ENCODE results near the gene NCR2. TPM values are rescaled to one million over a fixed set of nuclear protein-coding genes. Genes with fewer than 3 reads are reported as not detected.

NCR2 gene
- total and polyA plus RNA-seq, 7 donors, result not detected

DNA sequence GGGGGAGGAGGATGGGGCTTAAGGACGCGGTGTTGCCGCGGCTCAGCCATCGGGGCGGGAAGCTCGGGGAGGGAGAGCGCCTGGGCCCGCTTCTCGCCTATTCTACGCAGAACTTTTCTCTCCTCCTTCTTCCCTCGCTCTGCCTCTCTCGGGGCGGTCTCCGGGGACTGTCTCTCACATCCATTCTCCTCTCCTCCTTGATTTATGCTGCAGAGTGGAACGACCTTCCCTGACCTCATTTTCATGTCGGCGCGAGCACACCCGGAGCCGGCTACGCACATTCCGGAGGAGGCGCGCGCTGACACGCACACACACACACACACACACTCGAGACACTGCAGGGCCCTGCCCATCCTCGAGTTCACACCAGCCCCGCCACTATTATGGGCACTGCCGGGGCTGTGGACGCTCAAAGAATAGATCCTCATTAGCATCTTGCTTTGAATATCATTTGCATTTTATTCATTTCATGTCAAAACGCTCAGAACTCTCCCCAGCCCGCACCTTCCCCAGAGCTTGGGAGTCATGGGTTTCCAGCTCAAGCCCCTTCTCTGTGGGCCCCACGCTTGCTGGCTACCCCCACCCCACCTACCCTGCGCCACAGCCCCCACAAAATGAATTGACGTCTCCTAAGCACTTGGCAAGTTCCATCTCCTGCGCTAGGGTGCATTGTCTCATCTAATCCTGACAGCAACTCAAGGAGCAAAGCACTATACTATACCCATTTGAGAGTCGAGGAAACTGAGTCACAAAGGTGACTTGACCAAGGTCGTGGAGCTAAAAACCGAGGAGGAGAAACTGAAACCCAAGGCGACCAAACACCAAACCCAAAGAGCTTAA lies 36.8 kb downstream of the NCR2 start:
- peaks cover 16% of the 10 kb centered on the region for H3K4me1 ChIP-seq
- 1 to 4% (median 1%) methylated on average over 37 to 42 of the region's 42 CpGs for WGBS, 3 donors
- H3K27me3 ChIP-seq (ENCODE audit: insufficient read depth in 3 of 3, low read length in 2 of 3), result peaks cover 0 to 87% (median 51%) of the 10 kb centered on the region in 3 donors
- no peaks in the 10 kb centered on the region for H3K9me3 ChIP-seq
- no peak for DNase-seq
- intact Hi-C loops (cut with DNase I), result loop anchor here in 1 of 2 donors (2.0 kb wide), 1 partner anchor 31 kb away; no protein-coding TSS in a partner anchor
- peak overlapping the region; percentile 44 for H3K4me3 ChIP-seq
- peak in 1 of 4 donors; percentile 34 for ATAC-seq
- no peak overlapping the region for H3K27ac ChIP-seq
- TF ChIP-seq, protein P1, sequence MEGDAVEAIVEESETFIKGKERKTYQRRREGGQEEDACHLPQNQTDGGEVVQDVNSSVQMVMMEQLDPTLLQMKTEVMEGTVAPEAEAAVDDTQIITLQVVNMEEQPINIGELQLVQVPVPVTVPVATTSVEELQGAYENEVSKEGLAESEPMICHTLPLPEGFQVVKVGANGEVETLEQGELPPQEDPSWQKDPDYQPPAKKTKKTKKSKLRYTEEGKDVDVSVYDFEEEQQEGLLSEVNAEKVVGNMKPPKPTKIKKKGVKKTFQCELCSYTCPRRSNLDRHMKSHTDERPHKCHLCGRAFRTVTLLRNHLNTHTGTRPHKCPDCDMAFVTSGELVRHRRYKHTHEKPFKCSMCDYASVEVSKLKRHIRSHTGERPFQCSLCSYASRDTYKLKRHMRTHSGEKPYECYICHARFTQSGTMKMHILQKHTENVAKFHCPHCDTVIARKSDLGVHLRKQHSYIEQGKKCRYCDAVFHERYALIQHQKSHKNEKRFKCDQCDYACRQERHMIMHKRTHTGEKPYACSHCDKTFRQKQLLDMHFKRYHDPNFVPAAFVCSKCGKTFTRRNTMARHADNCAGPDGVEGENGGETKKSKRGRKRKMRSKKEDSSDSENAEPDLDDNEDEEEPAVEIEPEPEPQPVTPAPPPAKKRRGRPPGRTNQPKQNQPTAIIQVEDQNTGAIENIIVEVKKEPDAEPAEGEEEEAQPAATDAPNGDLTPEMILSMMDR (IDR thresholded peaks at IDR 0.05), result no peak
- no peaks in the 10 kb centered on the region for H3K36me3 ChIP-seq (ENCODE audit: insufficient read depth in 1 of 2, low read depth in 1 of 2)

DNA sequence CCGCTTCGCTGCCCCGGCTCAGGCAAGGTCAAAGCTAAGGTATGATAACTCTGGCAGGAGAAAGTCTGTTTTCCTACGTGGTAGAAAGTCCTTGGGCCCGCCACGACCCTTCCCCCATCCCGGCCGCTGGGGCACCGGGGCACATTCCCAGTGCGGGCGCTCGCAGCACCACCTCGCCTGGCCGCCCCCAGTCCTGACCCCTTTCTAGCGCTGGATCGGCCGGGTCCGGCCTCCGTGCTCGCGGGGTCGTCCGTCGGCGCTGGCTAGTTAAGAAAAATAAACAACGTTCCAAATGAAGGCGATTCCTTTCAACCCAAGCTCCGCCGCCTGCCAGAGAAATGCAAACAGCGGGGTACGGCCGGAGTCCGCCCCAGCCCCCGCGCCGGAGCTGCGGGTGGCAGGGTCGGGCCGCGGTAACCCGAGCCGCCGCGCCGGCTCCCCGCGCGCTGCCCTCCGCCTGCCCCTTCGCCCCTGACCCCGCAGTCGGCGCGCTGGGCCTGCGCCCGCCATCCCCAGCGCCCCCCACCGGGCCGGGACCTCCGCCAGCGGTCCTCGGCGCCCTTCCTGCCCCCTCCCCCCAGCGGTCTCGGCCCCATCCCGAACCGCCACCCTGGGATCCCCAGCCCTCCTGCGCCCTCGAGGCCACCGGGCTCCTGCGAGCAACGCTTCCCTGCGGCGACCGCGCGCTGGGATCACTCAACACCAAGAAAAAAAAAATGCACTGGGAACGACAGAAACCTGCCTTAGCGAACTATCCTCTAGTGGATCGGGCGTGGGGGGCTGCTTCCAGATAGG lies 37.6 kb downstream of the NCR2 start:
- H3K4me3 ChIP-seq, result peak overlapping the region; percentile 44
- DNase-seq, result no peak
- H3K36me3 ChIP-seq (ENCODE audit: insufficient read depth in 1 of 2, low read depth in 1 of 2), result no peaks in the 10 kb centered on the region
- no peak for ATAC-seq
- WGBS, 3 donors, result 1 to 2% (median 2%) methylated on average over 63 to 81 of the region's 81 CpGs
- no peak overlapping the region for H3K27ac ChIP-seq
- peaks cover 16% of the 10 kb centered on the region for H3K4me1 ChIP-seq
- peaks cover 0 to 88% (median 50%) of the 10 kb centered on the region in 3 donors for H3K27me3 ChIP-seq (ENCODE audit: insufficient read depth in 3 of 3, low read length in 2 of 3)
- no peaks in the 10 kb centered on the region for H3K9me3 ChIP-seq
- TF ChIP-seq, protein P1 (IDR thresholded peaks at IDR 0.05), result no peak
- intact Hi-C loops (cut with DNase I), result no loop called here

DNA sequence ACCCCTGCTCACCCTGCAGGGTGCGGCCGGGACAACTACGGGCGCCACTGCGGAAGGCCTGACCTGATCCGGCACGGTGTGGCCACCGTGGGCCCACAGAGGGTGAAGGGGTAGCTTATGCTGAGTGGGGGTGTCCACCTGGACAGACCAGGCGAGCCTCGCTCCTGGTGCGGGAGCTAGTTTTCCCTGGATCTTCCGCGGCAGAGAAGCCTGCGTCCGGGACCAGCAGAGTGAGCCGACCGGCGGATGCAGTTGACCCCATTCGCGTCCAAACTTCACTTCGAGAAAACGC lies 38.2 kb downstream of the NCR2 start:
- intact Hi-C loops (cut with DNase I), result no loop called here
- TF ChIP-seq, protein P1 (IDR thresholded peaks at IDR 0.05), result no peak

DNA sequence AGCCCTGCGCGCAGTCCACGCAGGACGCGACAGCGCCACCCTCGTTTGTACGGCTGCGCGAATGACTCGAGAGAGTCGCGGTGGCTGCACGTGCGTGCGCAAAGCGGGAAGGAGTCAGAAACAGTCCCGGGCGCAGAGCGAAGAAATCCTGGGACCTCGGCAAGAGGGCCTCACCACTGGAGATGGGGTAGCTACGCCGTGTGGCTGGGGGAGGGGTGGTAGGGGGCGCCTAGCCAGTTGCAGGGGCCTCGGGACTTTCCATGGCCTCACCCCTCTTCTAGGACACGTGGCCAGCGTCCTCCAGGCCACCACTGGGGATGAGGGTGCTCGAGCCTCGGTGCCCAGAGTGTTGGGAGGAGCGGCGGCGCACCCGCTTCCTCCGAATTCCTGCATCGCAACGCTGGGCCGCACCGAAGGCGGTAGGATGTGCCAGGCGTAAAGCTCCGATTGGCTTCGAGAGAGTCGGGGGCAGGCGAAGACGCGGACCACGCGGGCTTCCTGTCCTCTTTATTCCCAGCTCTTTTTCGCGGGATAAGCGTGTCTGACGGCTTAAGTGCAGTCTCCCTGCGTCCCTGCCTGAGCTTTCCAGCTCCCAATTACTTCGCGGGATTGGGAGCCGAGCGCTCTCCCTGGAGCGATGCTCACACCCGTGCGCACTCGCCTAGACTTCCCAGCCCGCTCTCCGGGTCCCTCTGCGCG lies 38.7 kb downstream of the NCR2 start:
- H3K27me3 ChIP-seq (ENCODE audit: insufficient read depth in 3 of 3, low read length in 2 of 3), result peaks cover 0 to 94% (median 48%) of the 10 kb centered on the region in 3 donors
- no peaks in the 10 kb centered on the region for H3K36me3 ChIP-seq (ENCODE audit: insufficient read depth in 1 of 2, low read depth in 1 of 2)
- 1 to 2% (median 2%) methylated on average over 65 of the region's 65 CpGs for WGBS, 3 donors
- TF ChIP-seq, protein P1 (IDR thresholded peaks at IDR 0.05), result no peak
- H3K9me3 ChIP-seq, result no peaks in the 10 kb centered on the region
- ATAC-seq, result peak in 1 of 4 donors; percentile 11
- DNase-seq, result no peak
- H3K27ac ChIP-seq, result no peak overlapping the region
- H3K4me1 ChIP-seq, result peaks cover 16% of the 10 kb centered on the region
- intact Hi-C loops (cut with DNase I), result no loop called here
- peak overlapping the region; percentile 25 for H3K4me3 ChIP-seq

More for the DNA sequence above, 38.2 kb downstream of the NCR2 start:
- Histone ChIP-seq H3K9me3 (no peaks in the 10 kb centered on the region), H3K4me3 (peak overlapping the region; percentile 25), H3K4me1 (peaks cover 16% of the 10 kb centered on the region), H3K27ac (no peak overlapping the region), H3K27me3 (ENCODE audit: insufficient read depth in 3 of 3, low read length in 2 of 3) (peaks cover 0 to 91% (median 50%) of the 10 kb centered on the region in 3 donors), H3K36me3 (ENCODE audit: insufficient read depth in 1 of 2, low read depth in 1 of 2) (no peaks in the 10 kb centered on the region)
- 3 to 6% (median 5%) methylated on average over 19 to 22 of the region's 22 CpGs for WGBS, 3 donors
- no peak for ATAC-seq
- no peak for DNase-seq
